ENCODE data around the gene FAM111B.

DNA sequence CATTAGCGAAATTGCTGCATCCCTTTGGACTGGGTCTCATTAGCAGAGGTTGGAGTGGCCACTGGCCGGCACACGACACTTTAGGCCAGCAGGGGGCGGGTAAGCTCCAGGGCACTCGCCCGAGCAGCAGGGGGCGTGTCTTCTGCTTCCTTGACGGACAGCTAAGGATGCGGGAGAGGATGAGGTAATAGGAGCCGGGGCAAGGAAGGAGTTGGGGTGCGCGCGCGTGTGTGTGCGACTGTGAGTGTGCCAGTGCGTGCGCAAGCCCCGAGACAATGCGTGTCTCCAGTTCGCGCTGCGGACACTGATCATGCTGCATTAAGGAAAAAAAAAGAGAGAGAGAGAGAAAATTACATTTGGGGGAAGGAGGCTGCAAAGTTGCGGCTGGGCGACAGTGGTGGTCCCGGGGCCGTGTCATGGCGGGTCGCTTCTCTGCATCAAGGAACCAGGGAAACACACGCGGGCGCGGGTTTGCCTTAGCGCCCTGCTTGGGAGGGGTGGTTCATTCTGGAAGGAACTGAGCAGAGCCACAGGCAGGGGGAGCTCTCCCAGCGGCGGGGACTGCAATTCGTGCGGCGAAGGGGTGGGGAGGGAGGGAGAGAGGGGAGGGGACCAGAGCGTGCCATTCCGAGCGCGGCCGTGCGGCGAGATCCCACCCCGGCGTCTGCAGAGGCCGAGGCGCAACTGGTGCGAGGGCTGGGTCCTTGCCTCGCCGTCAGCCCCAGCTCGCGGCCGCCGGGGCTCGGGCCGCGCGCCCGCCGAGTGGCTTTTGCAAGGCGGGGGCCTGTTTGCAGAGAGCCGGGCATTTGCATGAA lies 64.7 kb downstream of the FAM111B start, which contains the start of gene DTX4:
- TF ChIP-seq MAX (IDR thresholded peaks at IDR 0.05; ENCODE audit: low read depth, low read length) (0 out of 2 replicates have a peak, but pooled peaks have one; percentile 13), POLR2A (IDR thresholded peaks at IDR 0.05; ENCODE audit: extremely low read depth, insufficient read length) (no peak), MYC (IDR thresholded peaks at IDR 0.05; ENCODE audit: low read depth, low read length) (no peak)
- TF ChIP-seq, protein P1, sequence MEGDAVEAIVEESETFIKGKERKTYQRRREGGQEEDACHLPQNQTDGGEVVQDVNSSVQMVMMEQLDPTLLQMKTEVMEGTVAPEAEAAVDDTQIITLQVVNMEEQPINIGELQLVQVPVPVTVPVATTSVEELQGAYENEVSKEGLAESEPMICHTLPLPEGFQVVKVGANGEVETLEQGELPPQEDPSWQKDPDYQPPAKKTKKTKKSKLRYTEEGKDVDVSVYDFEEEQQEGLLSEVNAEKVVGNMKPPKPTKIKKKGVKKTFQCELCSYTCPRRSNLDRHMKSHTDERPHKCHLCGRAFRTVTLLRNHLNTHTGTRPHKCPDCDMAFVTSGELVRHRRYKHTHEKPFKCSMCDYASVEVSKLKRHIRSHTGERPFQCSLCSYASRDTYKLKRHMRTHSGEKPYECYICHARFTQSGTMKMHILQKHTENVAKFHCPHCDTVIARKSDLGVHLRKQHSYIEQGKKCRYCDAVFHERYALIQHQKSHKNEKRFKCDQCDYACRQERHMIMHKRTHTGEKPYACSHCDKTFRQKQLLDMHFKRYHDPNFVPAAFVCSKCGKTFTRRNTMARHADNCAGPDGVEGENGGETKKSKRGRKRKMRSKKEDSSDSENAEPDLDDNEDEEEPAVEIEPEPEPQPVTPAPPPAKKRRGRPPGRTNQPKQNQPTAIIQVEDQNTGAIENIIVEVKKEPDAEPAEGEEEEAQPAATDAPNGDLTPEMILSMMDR (IDR thresholded peaks at IDR 0.05; ENCODE audit: low read depth, low read length) = peak; percentile 76

Measured in NB4 (cell line).